ENCODE results near the gene SLC14A1. TPM values are rescaled to one million over a fixed set of nuclear protein-coding genes. Genes with fewer than 3 reads are reported as not detected.

The SLC14A1 gene
- total RNA-seq, 2 donors from 2014 or later = 0.32 to 0.52 TPM

GRCh38 chr18:45734944-45735343 is 11.0 kb downstream of the SLC14A1 start:
- H3K27ac ChIP-seq = no peak overlapping the region
- no peaks in the 10 kb centered on the region for H3K4me1 ChIP-seq
- DNase-seq = no peak
- no peaks in the 10 kb centered on the region for H3K36me3 ChIP-seq
- no peak overlapping the region for H3K4me3 ChIP-seq
- no peak overlapping the region for H3K9ac ChIP-seq (ENCODE audit: low read depth in 2 of 2, low read length in 2 of 2)
- intact Hi-C loops (cut with DNase I) = no loop called here
- no peaks in the 10 kb centered on the region for H3K9me3 ChIP-seq
- no peaks in the 10 kb centered on the region for H3K27me3 ChIP-seq
- no peak for TF ChIP-seq CTCF (IDR thresholded peaks at IDR 0.05)

GRCh38 chr18:45738660-45739059 is 14.7 kb downstream of the SLC14A1 start:
- DNase-seq = no peak
- Histone ChIP-seq H3K9me3 (no peaks in the 10 kb centered on the region), H3K9ac (ENCODE audit: low read depth in 2 of 2, low read length in 2 of 2) (no peak overlapping the region), H3K27me3 (no peaks in the 10 kb centered on the region), H3K27ac (no peak overlapping the region), H3K36me3 (no peaks in the 10 kb centered on the region), H3K4me1 (no peaks in the 10 kb centered on the region), H3K4me3 (no peak overlapping the region)
- intact Hi-C loops (cut with DNase I) = no loop called here
- TF ChIP-seq CTCF (IDR thresholded peaks at IDR 0.05) = no peak

- Histone ChIP-seq H3K27ac (no peak overlapping the region), H3K4me3 (no peak overlapping the region), H3K27me3 (no peaks in the 10 kb centered on the region), H3K4me1 (no peaks in the 10 kb centered on the region), H3K36me3 (no peaks in the 10 kb centered on the region), H3K9me3 (no peaks in the 10 kb centered on the region), H3K9ac (ENCODE audit: low read depth in 2 of 2, low read length in 2 of 2) (no peak overlapping the region)
- intact Hi-C loops (cut with DNase I) = no loop called here
- TF ChIP-seq CTCF (IDR thresholded peaks at IDR 0.05) = no peak
- no peak for DNase-seq
Measured at GRCh38 chr18:45739268-45739667, 15.3 kb downstream of the SLC14A1 start.

GRCh38 chr18:45739848-45740247 is 15.9 kb downstream of the SLC14A1 start:
- no peaks in the 10 kb centered on the region for H3K36me3 ChIP-seq
- no peak overlapping the region for H3K27ac ChIP-seq
- no peak for TF ChIP-seq CTCF (IDR thresholded peaks at IDR 0.05)
- no peaks in the 10 kb centered on the region for H3K4me1 ChIP-seq
- no peaks in the 10 kb centered on the region for H3K9me3 ChIP-seq
- no peak overlapping the region for H3K9ac ChIP-seq (ENCODE audit: low read depth in 2 of 2, low read length in 2 of 2)
- H3K4me3 ChIP-seq = no peak overlapping the region
- H3K27me3 ChIP-seq = no peaks in the 10 kb centered on the region
- intact Hi-C loops (cut with DNase I) = no loop called here
- DNase-seq = no peak

GRCh38 chr18:45741056-45741455 is 17.1 kb downstream of the SLC14A1 start:
- Histone ChIP-seq H3K9ac (ENCODE audit: low read depth in 2 of 2, low read length in 2 of 2) (no peak overlapping the region), H3K27me3 (no peaks in the 10 kb centered on the region), H3K9me3 (no peaks in the 10 kb centered on the region), H3K27ac (no peak overlapping the region), H3K36me3 (no peaks in the 10 kb centered on the region), H3K4me1 (no peaks in the 10 kb centered on the region), H3K4me3 (no peak overlapping the region)
- intact Hi-C loops (cut with DNase I) = no loop called here
- TF ChIP-seq CTCF (IDR thresholded peaks at IDR 0.05) = no peak
- no peak for DNase-seq
